C4-2B (cell line): ENCODE results near the gene TRIM71.

Experiments used
- CTCF ChIP-seq: fragments of 450-650 bp; conservative IDR thresholded peaks from 2 replicates; pipeline ENCODE4 v1.5.1; 2017; ENCODE audit warnings: mild to moderate bottlenecking
- ZFX ChIP-seq: fragments of 450-650 bp; IDR thresholded peaks from 2 replicates; pipeline ENCODE4 v1.6.1; 2017

GRCh38 chr3:32831062-32831461 lies 13.3 kb downstream of the TRIM71 start:
- TF ChIP-seq CTCF (no peak), ZFX (no peak)
